ENCODE results near the gene AMD1. TPM values are rescaled to one million over a fixed set of nuclear protein-coding genes. Genes with fewer than 3 reads are reported as not detected.
A peak's percentile ranks its signal among the peaks of the same experiment; 100 is the strongest.

Gene AMD1
- total RNA-seq, 1 experiment from 2014 or later, result 77.8 TPM

GRCh38 chr6:110852773-110853172 is 21.8 kb upstream of the AMD1 start:
- no peak overlapping the region for H3K4me3 Mint-ChIP-seq (ENCODE audit: unreplicated experiment)
- no TSS peak for BruUV-seq (replicated peaks)
- intact Hi-C loops (cut with micrococcal nuclease), result no loop called here
- DNase-seq (ENCODE audit: unreplicated experiment), result no peak
- TF ChIP-seq CTCF (IDR thresholded peaks at IDR 0.05; ENCODE audit: unreplicated experiment), result no peak
- no peaks in the 10 kb centered on the region for H3K9me3 Mint-ChIP-seq (ENCODE audit: unreplicated experiment)
- H3K4me1 Mint-ChIP-seq (ENCODE audit: insufficient read depth, unreplicated experiment), result peaks cover 11% of the 10 kb centered on the region
- no peak overlapping the region for H3K27ac Mint-ChIP-seq (ENCODE audit: low read depth, unreplicated experiment)
- no peaks in the 10 kb centered on the region for H3K36me3 Mint-ChIP-seq (ENCODE audit: insufficient read depth, unreplicated experiment)
- CTCF ChIA-PET, result interaction anchor here (1.3 kb wide), 1 partner anchor 96 kb away, joined by 3 read pairs; no protein-coding TSS in a partner anchor
- POLR2A ChIA-PET, result interaction anchor here (0.6 to 4.8 kb wide), 4 partner anchors 22 to 122 kb away, joined by 4 to 45 read pairs (median 10); partner anchors contain the start of genes AMD1 and CDK19
- no peaks in the 10 kb centered on the region for H3K27me3 Mint-ChIP-seq (ENCODE audit: insufficient read depth, unreplicated experiment)

GRCh38 chr6:110853754-110854477 is 20.7 kb upstream of the AMD1 start:
- no peak for TF ChIP-seq CTCF (IDR thresholded peaks at IDR 0.05; ENCODE audit: unreplicated experiment)
- no peaks in the 10 kb centered on the region for H3K27me3 Mint-ChIP-seq (ENCODE audit: insufficient read depth, unreplicated experiment)
- DNase-seq (ENCODE audit: unreplicated experiment), result peak; percentile 72
- ChIA-PET POLR2A (interaction anchor here (0.7 to 4.8 kb wide), 8 partner anchors 12 to 154 kb away, joined by 3 to 45 read pairs (median 4); partner anchors contain the start of genes AMD1 and CDK19), CTCF (interaction anchor here (0.7 to 1.3 kb wide), 3 partner anchors 22 to 95 kb away, joined by 3 to 4 read pairs (median 3); no protein-coding TSS in a partner anchor)
- H3K27ac Mint-ChIP-seq (ENCODE audit: low read depth, unreplicated experiment), result no peak overlapping the region
- H3K4me1 Mint-ChIP-seq (ENCODE audit: insufficient read depth, unreplicated experiment), result peaks cover 11% of the 10 kb centered on the region
- no peaks in the 10 kb centered on the region for H3K36me3 Mint-ChIP-seq (ENCODE audit: insufficient read depth, unreplicated experiment)
- H3K4me3 Mint-ChIP-seq (ENCODE audit: unreplicated experiment), result no peak overlapping the region
- intact Hi-C loops (cut with micrococcal nuclease), result no loop called here
- no peaks in the 10 kb centered on the region for H3K9me3 Mint-ChIP-seq (ENCODE audit: unreplicated experiment)
- no TSS peak for BruUV-seq (replicated peaks)

GRCh38 chr6:110856296-110856695 is 18.3 kb upstream of the AMD1 start:
- ChIA-PET CTCF (no interaction called here), POLR2A (interaction anchor here (0.6 to 3.2 kb wide), 4 partner anchors 18 to 41 kb away, joined by 3 to 22 read pairs (median 4); partner anchors contain the start of genes AMD1 and CDK19)
- no peaks in the 10 kb centered on the region for H3K9me3 Mint-ChIP-seq (ENCODE audit: unreplicated experiment)
- H3K27me3 Mint-ChIP-seq (ENCODE audit: insufficient read depth, unreplicated experiment), result no peaks in the 10 kb centered on the region
- intact Hi-C loops (cut with micrococcal nuclease), result no loop called here
- no TSS peak for BruUV-seq (replicated peaks)
- no peak overlapping the region for H3K4me3 Mint-ChIP-seq (ENCODE audit: unreplicated experiment)
- TF ChIP-seq CTCF (IDR thresholded peaks at IDR 0.05; ENCODE audit: unreplicated experiment), result no peak
- H3K27ac Mint-ChIP-seq (ENCODE audit: low read depth, unreplicated experiment), result no peak overlapping the region
- peaks cover 11% of the 10 kb centered on the region for H3K4me1 Mint-ChIP-seq (ENCODE audit: insufficient read depth, unreplicated experiment)
- no peak for DNase-seq (ENCODE audit: unreplicated experiment)
- H3K36me3 Mint-ChIP-seq (ENCODE audit: insufficient read depth, unreplicated experiment), result no peaks in the 10 kb centered on the region

GRCh38 chr6:110858016-110858415 is 16.6 kb upstream of the AMD1 start:
- intact Hi-C loops (cut with micrococcal nuclease), result no loop called here
- ChIA-PET CTCF (no interaction called here), POLR2A (interaction anchor here (0.6 to 3.2 kb wide), 3 partner anchors 16 to 569 kb away, joined by 3 to 22 read pairs (median 5); partner anchors contain the start of genes AMD1 and CDK19)
- DNase-seq (ENCODE audit: unreplicated experiment), result no peak
- no peaks in the 10 kb centered on the region for H3K36me3 Mint-ChIP-seq (ENCODE audit: insufficient read depth, unreplicated experiment)
- no peak overlapping the region for H3K4me3 Mint-ChIP-seq (ENCODE audit: unreplicated experiment)
- no peaks in the 10 kb centered on the region for H3K9me3 Mint-ChIP-seq (ENCODE audit: unreplicated experiment)
- H3K27me3 Mint-ChIP-seq (ENCODE audit: insufficient read depth, unreplicated experiment), result no peaks in the 10 kb centered on the region
- BruUV-seq (replicated peaks), result no TSS peak
- H3K27ac Mint-ChIP-seq (ENCODE audit: low read depth, unreplicated experiment), result no peak overlapping the region
- no peak for TF ChIP-seq CTCF (IDR thresholded peaks at IDR 0.05; ENCODE audit: unreplicated experiment)
- H3K4me1 Mint-ChIP-seq (ENCODE audit: insufficient read depth, unreplicated experiment), result peaks cover 8% of the 10 kb centered on the region
